NCI-H146 treated with DMSO at 0.1 percent for 48 hours (cell line): ENCODE results near the gene TGFBRAP1.

ENCODE experiments used
- DNase-seq: peaks from one replicate; lab custom pipeline; 2025; ENCODE audit not compliant: unreplicated experiment; lab: John Stamatoyannopoulos, UW

Gene TGFBRAP1

GRCh38 chr2:105329561-105330495, at the start of gene TGFBRAP1:
Gene TGFBRAP1 (minus strand): TSS chr2:105329735. CDS start chr2:105308301, 21,434 bp downstream.
- DNase-seq, result peak; percentile 20

- DNase-seq, result no peak
Observed at GRCh38 chr2:105378921-105379383, 49.4 kb upstream of the TGFBRAP1 start.

GRCh38 chr2:105378276-105378840, 48.8 kb upstream of the TGFBRAP1 start:
- DNase-seq, result no peak

GRCh38 chr2:105377871-105378270, 48.3 kb upstream of the TGFBRAP1 start:
- no peak for DNase-seq

- no peak for DNase-seq
Observed at GRCh38 chr2:105376789-105377240, 47.3 kb upstream of the TGFBRAP1 start.

DNA sequence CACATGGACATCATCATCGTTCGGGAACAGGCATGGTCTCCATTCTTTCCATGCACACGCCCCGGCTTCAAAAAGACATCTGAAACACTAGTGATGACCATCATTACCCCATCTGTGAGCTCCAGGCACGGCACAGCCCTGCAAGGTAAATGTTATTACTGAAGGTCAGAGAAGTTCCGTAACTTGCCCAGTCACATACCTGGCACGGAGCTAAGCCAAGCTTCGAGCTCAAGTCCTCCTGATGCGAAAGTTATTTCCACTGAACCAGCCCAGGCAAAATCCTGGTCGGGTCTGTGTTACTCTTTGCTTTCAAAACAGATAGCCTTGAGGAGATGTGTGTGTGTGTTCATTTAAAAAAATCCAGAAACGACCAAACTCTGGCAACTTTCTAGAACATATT, 46.5 kb upstream of the TGFBRAP1 start:
- DNase-seq, result no peak

GRCh38 chr2:105375001-105375561, 45.5 kb upstream of the TGFBRAP1 start:
- no peak for DNase-seq

DNA sequence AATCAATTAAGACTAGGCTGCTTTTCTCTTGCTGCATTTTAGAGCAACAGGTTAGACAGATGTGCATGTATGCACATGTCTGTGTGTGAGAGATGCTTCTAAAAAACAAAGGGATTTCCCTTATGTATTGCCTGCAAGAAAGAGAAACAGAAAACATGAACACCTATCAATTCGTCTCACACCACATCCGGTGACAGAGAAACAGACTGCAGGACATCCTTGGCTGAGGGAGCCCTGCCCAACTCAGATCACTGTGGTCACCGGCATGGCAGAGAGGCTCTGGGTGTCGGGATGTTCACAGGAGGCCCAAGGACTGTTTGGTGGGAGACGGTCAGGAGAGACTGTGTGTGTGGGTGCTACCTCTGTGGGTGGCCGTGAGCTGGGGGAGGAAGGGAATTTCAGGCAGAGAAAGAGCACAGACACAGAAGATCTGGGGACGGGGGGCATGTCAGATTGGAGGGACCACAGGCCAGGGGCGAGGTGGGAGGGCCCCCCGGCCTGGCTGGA, 44.4 kb upstream of the TGFBRAP1 start:
- DNase-seq, result no peak

DNA sequence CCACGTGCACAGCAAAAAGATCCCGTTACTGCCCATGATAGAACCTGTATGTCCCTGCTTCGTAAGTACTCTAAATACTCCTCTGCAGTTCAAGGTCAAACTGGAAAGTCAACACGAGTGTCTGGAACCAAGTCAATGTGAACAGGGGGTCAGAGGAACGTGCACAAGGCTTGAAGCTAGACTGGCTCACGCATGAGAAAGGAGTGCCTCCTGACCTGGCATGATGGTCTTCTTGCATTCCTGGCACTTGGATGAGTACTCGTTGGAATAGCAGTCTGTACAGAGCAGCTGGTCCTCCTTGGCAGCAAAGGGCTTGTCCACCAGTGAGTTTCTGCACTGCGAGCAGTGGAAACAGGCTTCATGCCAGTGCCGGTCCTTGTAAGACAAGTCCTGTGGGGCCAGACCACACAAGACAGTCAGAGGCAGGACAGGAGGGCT, 43.8 kb upstream of the TGFBRAP1 start:
- no peak for DNase-seq

GRCh38 chr2:105371810-105372209, 42.3 kb upstream of the TGFBRAP1 start:
- DNase-seq, result no peak

DNA sequence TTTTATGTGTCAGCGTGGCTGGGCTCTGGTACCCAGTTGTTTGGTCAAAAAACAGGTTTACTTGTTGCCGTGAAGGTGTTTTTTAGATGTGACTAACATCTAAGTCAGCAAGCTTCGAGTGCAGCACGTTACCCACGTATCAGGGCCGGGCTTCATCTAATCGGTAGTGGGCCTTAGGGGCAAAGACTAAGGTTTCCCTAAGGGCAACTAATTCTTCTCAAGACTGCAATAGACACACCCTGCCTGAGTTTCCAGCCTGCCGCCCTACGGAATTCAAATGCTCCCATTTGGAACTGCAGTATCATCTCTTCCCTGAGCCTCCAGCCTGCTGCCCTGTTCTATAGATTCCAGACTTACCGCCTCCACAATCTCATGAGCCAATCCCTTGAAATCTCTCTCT, 41.6 kb upstream of the TGFBRAP1 start:
- no peak for DNase-seq

GRCh38 chr2:105369777-105370690, 40.5 kb upstream of the TGFBRAP1 start:
- peak; percentile 41 for DNase-seq

- DNase-seq, result no peak
Observed at GRCh38 chr2:105368759-105369408, 39.3 kb upstream of the TGFBRAP1 start.

GRCh38 chr2:105365206-105365605, 35.7 kb upstream of the TGFBRAP1 start:
- DNase-seq, result no peak

DNA sequence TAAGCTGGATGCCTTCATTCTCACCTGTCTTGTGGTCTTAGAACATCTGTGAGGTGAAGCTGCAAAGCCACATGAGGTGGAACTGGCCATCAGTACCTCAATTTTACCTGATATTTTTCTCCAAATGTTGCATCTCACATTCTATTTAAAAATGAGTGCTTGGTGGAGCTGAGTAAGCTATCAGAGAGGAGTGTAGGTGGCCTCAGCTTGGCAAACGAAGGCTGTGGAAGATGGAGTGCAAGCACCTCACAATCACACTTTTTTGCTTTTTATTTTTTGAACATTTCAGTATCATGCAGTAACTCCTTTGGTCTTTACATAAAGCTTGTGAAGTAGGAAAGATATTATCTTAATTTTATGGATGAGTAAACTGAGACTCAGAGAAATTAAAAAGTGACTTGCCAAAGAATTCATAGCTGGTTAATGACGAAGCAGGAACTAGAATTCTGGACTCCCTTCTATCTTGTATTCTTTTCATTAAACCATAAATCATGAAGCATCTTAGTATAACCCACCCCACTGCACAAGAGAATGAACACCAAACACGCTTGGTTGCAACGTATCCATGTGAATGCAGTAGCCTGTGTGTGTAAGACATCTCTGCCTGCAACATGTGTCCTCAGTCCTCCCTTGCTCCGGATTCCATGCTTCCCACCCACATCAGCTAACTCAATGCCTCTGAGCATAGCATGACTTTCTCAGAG, 35.1 kb upstream of the TGFBRAP1 start:
- no peak for DNase-seq

DNA sequence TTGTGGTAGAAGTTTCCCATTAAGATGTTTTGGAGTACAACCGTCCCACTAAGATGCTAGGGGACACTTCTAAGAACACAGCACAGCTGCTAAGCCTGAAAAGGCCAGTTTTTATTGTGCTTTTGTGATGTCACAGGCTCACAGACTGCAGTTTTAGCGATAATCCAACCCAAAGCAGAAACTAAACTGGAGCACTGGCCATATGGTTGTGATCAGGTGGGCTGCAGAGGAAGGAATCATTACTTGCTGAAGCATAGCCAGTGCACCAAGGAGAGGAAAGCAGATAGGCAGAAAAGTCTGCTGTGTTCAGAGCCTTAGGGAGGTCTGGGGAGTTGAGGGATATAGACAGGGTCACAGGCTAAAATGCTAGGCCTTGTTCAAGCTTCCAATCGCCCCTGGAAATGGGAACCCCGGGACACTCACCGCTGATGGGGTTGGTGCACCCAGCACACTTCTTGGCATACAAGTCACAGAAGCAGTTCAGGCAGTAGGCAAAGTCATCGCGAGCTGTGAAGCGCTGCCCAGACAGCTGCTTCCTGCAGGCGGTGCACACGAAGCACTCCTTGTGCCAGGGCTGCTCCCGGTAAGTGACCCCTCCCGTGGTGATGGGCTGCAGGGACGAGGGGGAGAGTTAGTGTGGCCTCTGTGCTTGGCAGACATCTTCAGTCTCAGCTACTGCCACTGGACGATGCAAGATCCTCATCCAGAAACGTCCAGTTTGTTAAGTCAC, 33.5 kb upstream of the TGFBRAP1 start:
- DNase-seq, result no peak

- DNase-seq, result no peak
Observed at GRCh38 chr2:105361102-105361889, 31.8 kb upstream of the TGFBRAP1 start.

DNA sequence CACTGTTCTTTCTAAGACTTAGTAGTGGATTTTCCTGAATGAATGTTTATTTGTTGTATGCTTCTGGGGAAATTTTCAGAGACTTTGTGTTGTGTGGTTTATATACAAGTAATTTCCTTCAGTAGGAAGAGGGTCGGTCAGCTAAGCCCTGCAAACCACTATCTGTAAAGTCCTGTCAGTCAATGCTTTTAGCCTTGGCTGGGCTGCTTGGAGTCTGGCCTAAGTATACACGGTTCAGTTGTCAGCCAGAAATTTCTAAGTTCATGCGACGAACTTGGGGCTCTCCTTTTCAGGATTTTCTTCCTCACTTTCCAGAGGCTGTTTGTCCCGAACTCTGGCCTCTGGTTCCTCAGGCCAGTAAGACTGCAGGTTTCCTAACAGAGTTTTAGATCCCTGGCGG, 29.1 kb upstream of the TGFBRAP1 start:
- DNase-seq, result no peak
